ENCODE data around the gene DLG2.

Gene DLG2

DNA sequence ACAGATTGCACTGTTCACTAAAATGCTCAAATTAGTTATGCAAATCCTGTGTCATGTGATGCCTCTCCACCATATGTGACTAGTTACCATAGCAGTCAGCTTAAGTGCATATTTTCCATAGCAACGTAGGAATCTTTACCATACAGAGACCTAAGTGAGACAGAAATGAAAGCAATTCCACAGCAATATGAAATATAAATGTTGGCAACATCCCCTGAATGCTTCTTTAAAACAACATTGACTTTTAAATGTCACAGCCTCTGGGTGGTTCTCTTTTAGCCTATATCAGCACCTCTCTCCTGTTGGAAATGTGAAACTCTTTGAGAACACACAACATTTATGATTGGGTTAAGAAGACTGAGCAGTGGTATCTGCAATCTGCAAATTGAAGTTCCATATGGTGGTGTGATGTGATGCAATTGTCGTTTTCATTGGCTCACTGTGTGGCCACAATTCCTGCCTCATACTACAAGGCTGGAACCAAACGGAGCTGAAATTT lies 814.6 kb downstream of the DLG2 start:
- TF ChIP-seq, protein P1, sequence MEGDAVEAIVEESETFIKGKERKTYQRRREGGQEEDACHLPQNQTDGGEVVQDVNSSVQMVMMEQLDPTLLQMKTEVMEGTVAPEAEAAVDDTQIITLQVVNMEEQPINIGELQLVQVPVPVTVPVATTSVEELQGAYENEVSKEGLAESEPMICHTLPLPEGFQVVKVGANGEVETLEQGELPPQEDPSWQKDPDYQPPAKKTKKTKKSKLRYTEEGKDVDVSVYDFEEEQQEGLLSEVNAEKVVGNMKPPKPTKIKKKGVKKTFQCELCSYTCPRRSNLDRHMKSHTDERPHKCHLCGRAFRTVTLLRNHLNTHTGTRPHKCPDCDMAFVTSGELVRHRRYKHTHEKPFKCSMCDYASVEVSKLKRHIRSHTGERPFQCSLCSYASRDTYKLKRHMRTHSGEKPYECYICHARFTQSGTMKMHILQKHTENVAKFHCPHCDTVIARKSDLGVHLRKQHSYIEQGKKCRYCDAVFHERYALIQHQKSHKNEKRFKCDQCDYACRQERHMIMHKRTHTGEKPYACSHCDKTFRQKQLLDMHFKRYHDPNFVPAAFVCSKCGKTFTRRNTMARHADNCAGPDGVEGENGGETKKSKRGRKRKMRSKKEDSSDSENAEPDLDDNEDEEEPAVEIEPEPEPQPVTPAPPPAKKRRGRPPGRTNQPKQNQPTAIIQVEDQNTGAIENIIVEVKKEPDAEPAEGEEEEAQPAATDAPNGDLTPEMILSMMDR (IDR thresholded peaks at IDR 0.05; ENCODE audit: borderline replicate concordance, insufficient read depth, low read depth, low read length) = no peak
- no peak overlapping the region for H3K4me3 ChIP-seq (ENCODE audit: low read depth, low read length)

DNA sequence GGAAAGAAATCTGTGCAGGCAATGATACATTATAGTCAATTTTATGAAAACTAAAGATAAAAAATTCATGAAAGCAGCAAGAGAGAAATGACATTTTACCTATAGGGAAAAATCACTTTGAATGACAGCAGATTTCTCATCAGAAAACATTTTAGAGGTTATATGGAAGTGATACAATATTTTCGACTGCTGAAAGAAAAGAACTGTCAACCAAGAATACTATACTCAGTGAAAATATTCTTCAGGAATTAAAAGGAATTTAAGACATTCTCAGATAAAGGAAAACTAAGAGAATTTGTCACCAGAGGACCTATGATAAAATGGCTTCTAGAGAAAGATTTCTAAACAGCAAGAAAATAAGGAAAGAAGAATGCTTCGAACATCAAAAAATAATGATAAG lies 820.8 kb downstream of the DLG2 start:
- no peak overlapping the region for H3K4me3 ChIP-seq (ENCODE audit: low read depth, low read length)
- TF ChIP-seq, protein P1 (IDR thresholded peaks at IDR 0.05; ENCODE audit: borderline replicate concordance, insufficient read depth, low read depth, low read length) = no peak

DNA sequence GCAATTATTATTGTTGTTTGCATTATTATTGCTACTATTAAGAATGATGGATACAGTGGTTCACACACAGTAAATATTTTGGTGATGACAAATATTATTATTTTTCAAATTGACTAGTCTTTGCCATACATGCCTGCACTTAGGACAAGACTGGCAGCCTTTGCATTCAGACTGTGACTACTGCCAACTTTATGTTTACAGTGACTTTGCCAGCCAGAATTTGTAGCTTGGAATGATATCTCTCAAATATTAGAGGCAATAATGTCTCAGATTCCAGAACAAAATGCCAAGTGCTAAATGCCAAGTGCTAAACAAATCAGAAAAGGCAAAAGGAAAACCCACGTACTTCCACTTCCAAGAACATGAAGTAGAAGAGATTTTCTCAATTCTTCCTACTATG lies 823.1 kb downstream of the DLG2 start:
- TF ChIP-seq, protein P1 (IDR thresholded peaks at IDR 0.05; ENCODE audit: borderline replicate concordance, insufficient read depth, low read depth, low read length) = no peak

DNA sequence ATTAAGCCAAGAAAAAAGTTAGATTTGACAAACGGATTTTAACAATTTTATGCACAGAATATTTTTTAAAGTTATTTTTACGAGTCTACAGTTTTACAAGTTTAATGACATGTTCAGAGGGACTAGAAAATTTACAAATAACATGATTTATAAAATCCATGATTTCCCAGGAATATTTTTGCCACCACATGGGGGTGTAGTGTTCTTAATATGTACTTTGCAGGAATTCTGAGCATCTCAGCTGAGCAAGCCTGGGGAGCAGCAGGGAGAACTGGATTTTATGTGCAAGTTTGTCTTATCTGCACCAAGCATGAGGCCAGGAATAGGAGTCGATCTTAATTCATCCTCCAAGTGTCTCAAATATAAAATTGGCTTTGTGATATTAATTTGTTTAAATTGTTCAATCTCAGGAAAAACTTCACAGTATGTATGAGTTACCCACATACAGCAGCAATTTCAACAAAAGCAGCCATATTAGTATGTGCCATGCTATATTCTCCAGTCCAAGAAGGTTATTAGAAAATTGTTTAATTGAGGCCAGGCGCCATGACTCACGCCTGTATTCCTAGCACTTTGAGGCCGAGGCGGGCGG lies 826.3 kb downstream of the DLG2 start:
- TF ChIP-seq, protein P1 (IDR thresholded peaks at IDR 0.05; ENCODE audit: borderline replicate concordance, insufficient read depth, low read depth, low read length) = no peak
- no peak overlapping the region for H3K4me3 ChIP-seq (ENCODE audit: low read depth, low read length)

More for the DNA sequence above, 823.1 kb downstream of the DLG2 start:
- no peak overlapping the region for H3K4me3 ChIP-seq (ENCODE audit: low read depth, low read length)

DNA sequence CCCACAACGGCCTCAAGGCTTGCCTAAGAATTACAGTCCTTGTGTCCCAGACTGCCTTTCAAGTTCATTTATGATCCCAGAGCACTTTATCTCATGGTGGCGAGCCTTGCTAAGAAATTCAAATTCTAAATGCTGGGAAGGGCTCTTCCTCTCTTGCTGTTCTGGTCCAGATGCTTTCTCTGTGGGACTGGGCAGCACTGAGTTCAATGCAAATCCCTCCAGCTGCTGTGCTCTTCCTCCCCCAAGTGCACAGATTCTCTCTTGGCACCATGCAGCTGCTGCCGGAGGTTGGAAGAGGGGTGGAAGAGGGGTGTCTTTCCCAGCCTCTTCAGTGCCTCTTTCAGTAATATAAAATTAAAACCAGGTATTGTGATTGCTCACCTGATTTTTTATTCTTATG lies 828.0 kb downstream of the DLG2 start:
- TF ChIP-seq, protein P1 (IDR thresholded peaks at IDR 0.05; ENCODE audit: borderline replicate concordance, insufficient read depth, low read depth, low read length) = no peak
- no peak overlapping the region for H3K4me3 ChIP-seq (ENCODE audit: low read depth, low read length)

DNA sequence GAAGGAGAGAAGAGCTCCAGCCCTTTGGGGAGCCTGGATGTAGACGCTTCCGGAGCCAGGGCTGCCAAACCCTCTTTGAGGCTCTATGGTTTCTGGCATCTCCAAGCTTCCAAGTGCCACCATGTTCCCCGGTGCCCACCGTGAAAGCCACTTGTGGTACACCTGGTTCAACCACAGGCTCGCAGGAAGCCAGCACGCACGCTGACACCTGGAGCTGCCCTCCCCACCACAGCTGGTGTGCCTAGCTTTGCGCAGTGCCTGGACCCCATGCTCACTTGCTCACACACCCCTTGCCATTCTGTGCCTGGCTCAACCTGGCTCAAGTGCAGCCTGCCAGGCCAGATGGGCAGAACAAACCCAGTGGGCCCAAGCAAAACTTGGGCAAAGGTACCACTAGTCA lies 831.4 kb downstream of the DLG2 start:
- H3K4me3 ChIP-seq (ENCODE audit: low read depth, low read length) = no peak overlapping the region
- TF ChIP-seq, protein P1 (IDR thresholded peaks at IDR 0.05; ENCODE audit: borderline replicate concordance, insufficient read depth, low read depth, low read length) = no peak

DNA sequence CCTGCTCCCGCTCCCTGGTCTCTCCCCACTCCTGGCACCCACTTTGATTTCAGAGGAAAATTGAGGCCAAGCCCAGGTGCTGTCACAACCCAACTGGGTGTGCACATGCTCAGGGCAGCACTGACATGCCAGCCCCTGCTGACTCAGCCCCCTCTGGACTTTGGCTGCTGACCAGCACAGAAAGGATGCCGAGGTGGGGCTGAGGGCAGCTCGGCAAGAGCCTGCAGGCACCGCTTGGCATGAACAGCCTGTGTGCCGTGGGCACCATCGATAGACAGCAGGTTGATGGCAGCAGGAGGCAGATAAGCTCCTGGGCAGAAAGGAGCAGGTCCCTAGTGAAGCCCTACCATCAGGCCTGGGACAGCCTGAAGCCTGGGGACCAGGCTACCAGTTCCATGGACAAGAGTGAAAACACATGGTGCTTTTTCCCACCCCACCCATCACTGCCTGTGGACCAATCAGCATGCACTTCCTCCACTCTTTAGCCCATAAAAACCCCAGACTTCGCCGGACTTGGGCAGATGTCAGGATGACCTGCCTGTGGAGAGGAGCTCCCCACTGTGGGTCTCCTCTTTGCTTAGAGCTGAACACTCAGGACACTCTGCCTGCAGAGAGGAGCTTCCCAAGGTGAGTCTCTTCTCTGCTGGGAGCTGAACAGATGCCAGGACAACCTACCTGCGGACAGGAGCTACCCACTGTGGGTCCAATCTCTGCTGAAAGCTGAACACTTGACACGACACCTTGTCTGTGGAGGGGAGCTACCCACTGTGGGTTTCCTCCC lies 832.3 kb downstream of the DLG2 start:
- TF ChIP-seq, protein P1 (IDR thresholded peaks at IDR 0.05; ENCODE audit: borderline replicate concordance, insufficient read depth, low read depth, low read length) = no peak
- no peak overlapping the region for H3K4me3 ChIP-seq (ENCODE audit: low read depth, low read length)

Data from GM12875 (cell line).